Endothelial cell of umbilical vein (primary cell): ENCODE results near the gene DCLK1. TPM values are rescaled to one million over a fixed set of nuclear protein-coding genes. Genes with fewer than 3 reads are reported as not detected.

Experiments
- BruUV-seq: library from RNA; stranded (reverse); fragments of 400-500 nt; replicated peaks from 2 replicates; lab custom pipeline; 2021; lab: Mats Ljungman, UMichigan
- CTCF ChIA-PET: fragments of 300-600, 350-600 bp; sonication (Branson Sonifier 250); formaldehyde crosslinking; loops from one replicate; lab custom pipeline; 2021; ENCODE audit warnings: antibody characterized with exemption, inconsistent platforms; lab: Charles Lee
- POLR2A ChIA-PET: fragments of 300-600, 350-600 bp; sonication (Branson Sonifier 250); formaldehyde crosslinking; loops from one replicate; lab custom pipeline; 2021; ENCODE audit warnings: antibody characterized with exemption, inconsistent platforms; lab: Charles Lee
- DNase-seq: peaks from one replicate; pipeline ENCODE4 v3.0.0-alpha.2; 2011; ENCODE audit warnings: low read depth, low spot score
- FAIRE-seq: peaks from 2 replicates; lab custom pipeline; 2011; peaks lifted over from hg19 to GRCh38; lab: Jason Lieb, UNC
- H2AFZ ChIP-seq: 2 replicates; pipeline ENCODE4 v1.6.0; 2012; ENCODE audit warnings: low read depth, low read length, control low read depth, inconsistent platforms
- H3K27ac ChIP-seq: 2 replicates; pipeline ENCODE4 v1.5.1; 2011; ENCODE audit warnings: low read depth, mild to moderate bottlenecking, control low read depth, low read length, moderate library complexity; ENCODE audit not compliant: insufficient read depth
- H3K27me3 ChIP-seq, 2 experiments: 2 replicates each; pipeline versions ENCODE4 v1.6.0 to v1.6.1; 2011; ENCODE audit warnings: low read length in 2 of 2, mixed read lengths in 1 of 2; ENCODE audit not compliant: control insufficient read depth in 2 of 2, insufficient read depth in 2 of 2
- H3K36me3 ChIP-seq, 2 experiments: 2 replicates in 1 of 2; 3 replicates in 1 of 2; pipeline ENCODE4 v1.5.1; 2011; ENCODE audit warnings: low read length in 2 of 2, mild to moderate bottlenecking in 1 of 2, moderate library complexity in 1 of 2; ENCODE audit not compliant: control insufficient read depth in 2 of 2, insufficient read depth in 2 of 2; ENCODE audit errors: extremely low read depth in 1 of 2
- H3K4me1 ChIP-seq: 3 replicates; pipeline ENCODE4 v1.5.1; 2011; ENCODE audit warnings: mild to moderate bottlenecking, low read length; ENCODE audit not compliant: control insufficient read depth, insufficient read depth; ENCODE audit errors: extremely low read depth
- H3K4me2 ChIP-seq: 2 replicates; pipeline ENCODE4 v1.6.1; 2011; ENCODE audit warnings: low read length, control low read depth, mixed read lengths; ENCODE audit not compliant: insufficient read depth
- H3K4me3 ChIP-seq, 3 experiments: fragments of 200-600 bp in 1 of 3; sonication (generic), shearing (Covaris generic) in 1 of 3; replicated peaks in 1 of 3; 2 replicates each; pipeline ENCODE4 v1.5.1; 2011 to 2016; ENCODE audit warnings: control low read depth in 3 of 3, low read length in 3 of 3, mild to moderate bottlenecking in 2 of 3, inconsistent platforms in 1 of 3, low read depth in 1 of 3, moderate library complexity in 1 of 3; ENCODE audit not compliant: insufficient read depth in 1 of 3
- H3K79me2 ChIP-seq: 2 replicates; pipeline ENCODE4 v1.6.0; 2012; ENCODE audit warnings: low read length, inconsistent platforms; ENCODE audit not compliant: control insufficient read depth, insufficient read depth
- H3K9ac ChIP-seq: replicated peaks from 2 replicates; pipeline ENCODE3; 2011; ENCODE audit warnings: low read length, control low read depth; ENCODE audit not compliant: insufficient read depth; ENCODE audit errors: extremely low read depth
- H3K9me1 ChIP-seq: replicated peaks from 3 replicates; pipeline ENCODE4 v1.6.0; 2011; ENCODE audit warnings: mild to moderate bottlenecking, low read length; ENCODE audit not compliant: control insufficient read depth, insufficient read depth; ENCODE audit errors: extremely low read depth
- H3K9me3 ChIP-seq: replicated peaks from 2 replicates; pipeline ENCODE4 v1.5.1; 2012; ENCODE audit warnings: low read length, inconsistent platforms; ENCODE audit not compliant: control insufficient read depth, insufficient read depth
- H4K20me1 ChIP-seq: replicated peaks from 2 replicates; pipeline ENCODE3; 2011; ENCODE audit warnings: mild to moderate bottlenecking, low read length; ENCODE audit not compliant: control insufficient read depth, insufficient read depth; ENCODE audit errors: extremely low read depth
- CTCF ChIP-seq, 2 donors: IDR thresholded peaks; 1 replicate in 1 of 2; 2 replicates in 1 of 2; pipeline ENCODE4 v1.5.1; 2011; ENCODE audit warnings: low read length in 2 of 2, mild to moderate bottlenecking in 2 of 2, moderate library complexity in 2 of 2, control low read depth in 1 of 2, inconsistent platforms in 1 of 2, low read depth in 1 of 2; ENCODE audit not compliant: insufficient read depth in 1 of 2; ENCODE audit errors: extremely low read depth in 1 of 2
- EZH2 ChIP-seq: IDR thresholded peaks from 2 replicates; pipeline ENCODE4 v1.6.1; 2012; ENCODE audit warnings: borderline replicate concordance, low read depth, mild to moderate bottlenecking, moderate library complexity, low read length, inconsistent platforms; ENCODE audit not compliant: severe bottlenecking
- FOS ChIP-seq: IDR thresholded peaks from 2 replicates; pipeline ENCODE4 v1.6.1; 2011; ENCODE audit warnings: mild to moderate bottlenecking, low read length, moderate library complexity, borderline replicate concordance; ENCODE audit not compliant: insufficient read depth
- GATA2 ChIP-seq: IDR thresholded peaks from 2 replicates; pipeline ENCODE4 v1.7.0; 2011; ENCODE audit warnings: low read depth, mild to moderate bottlenecking, moderate library complexity, mixed read lengths, low read length; ENCODE audit not compliant: insufficient read length, insufficient read depth
- JUN ChIP-seq: IDR thresholded peaks from 2 replicates; pipeline ENCODE4 v1.6.1; 2011; ENCODE audit warnings: borderline replicate concordance, low read depth; ENCODE audit not compliant: insufficient read length, insufficient read depth
- MAX ChIP-seq: IDR thresholded peaks from 2 replicates; pipeline ENCODE4 v1.6.1; 2011; ENCODE audit not compliant: insufficient read depth, insufficient read length
- MYC ChIP-seq: IDR thresholded peaks from one replicate; pipeline ENCODE4 v1.6.1; 2011; ENCODE audit warnings: mild to moderate bottlenecking, low read depth, low read length
- POLR2A ChIP-seq: IDR thresholded peaks from 2 replicates; pipeline ENCODE4 v1.6.1; 2012; ENCODE audit warnings: low read depth, mild to moderate bottlenecking, control low read depth, low read length
- POLR2AphosphoS5 ChIP-seq: IDR thresholded peaks from 2 replicates; pipeline ENCODE4 v1.6.1; 2012; ENCODE audit warnings: low read depth, mild to moderate bottlenecking, control low read depth, low read length, moderate library complexity; ENCODE audit not compliant: insufficient read depth
- dilution Hi-C: fragments of 300-500 bp; cut with MboI; formaldehyde crosslinking; loops from one replicate; pipeline ENCODE4 v1.15.0; 2019; ENCODE audit warnings: low sequenced_read_pairs; ENCODE audit not compliant: extremely low pct_ligation_motif_present
- intact Hi-C: fragments of 100-400 bp; cut with micrococcal nuclease; formaldehyde crosslinking; loops from one replicate; pipeline ENCODE4 v1.10.0; 2022
- polyA plus RNA-seq, 4 experiments: library from polyadenylated mRNA; depleted of rRNA in 3 of 4; stranded (reverse) in 3 of 4; unstranded in 1 of 4; fragments of >200 nt; gene quantifications; 2 replicates each; pipeline versions ENCODE4 v1.2.1 to v1.2.3, GENCODE V29; 2011 to 2012; ENCODE audit warnings: missing spikeins in 1 of 4
- total RNA-seq: library from RNA; stranded (reverse); gene quantifications from 2 replicates; pipeline ENCODE4 v1.2.3, GENCODE V29; 2021

DCLK1 gene
- total and polyA plus RNA-seq, 2 donors (not counting 3 experiments of a cell fraction or from before 2014, with no cell fraction given): 0.28 to 3.9 TPM

DNA sequence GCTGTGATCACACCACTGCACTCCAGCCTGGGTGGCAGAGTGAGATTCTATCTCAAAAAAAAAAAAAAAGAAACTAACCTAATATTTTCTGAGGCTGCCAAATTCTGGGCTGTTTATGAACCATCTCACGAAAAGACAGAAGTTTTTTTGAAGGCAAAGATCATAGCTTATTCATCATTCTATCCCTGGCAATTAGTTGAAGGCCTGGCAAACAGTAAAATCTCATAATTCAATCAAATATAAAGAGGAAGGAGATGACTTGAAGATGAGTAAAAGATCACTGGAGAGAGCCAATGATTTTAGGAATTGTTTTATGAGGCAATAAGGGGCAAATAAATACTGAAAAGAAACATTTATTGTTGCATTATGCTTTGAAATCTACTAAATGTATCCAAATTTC lies 216.5 kb downstream of the DCLK1 start:
- H3K4me1 ChIP-seq: no peaks in the 10 kb centered on the region
- POLR2A ChIA-PET: no interaction called here
- no peaks in the 10 kb centered on the region for H3K79me2 ChIP-seq
- no peaks in the 10 kb centered on the region for H3K36me3 ChIP-seq
- H2AFZ ChIP-seq: no peak overlapping the region
- no peaks in the 10 kb centered on the region for H4K20me1 ChIP-seq
- no TSS peak for BruUV-seq
- H3K27ac ChIP-seq: no peak overlapping the region
- no peak overlapping the region for H3K9ac ChIP-seq
- FAIRE-seq (no peak), DNase-seq (no peak)
- intact Hi-C loops: no loop called here
- CTCF ChIA-PET: no interaction called here
- TF ChIP-seq POLR2AphosphoS5 (no peak), MYC (no peak), GATA2 (no peak), POLR2A (no peak), FOS (no peak), MAX (no peak), CTCF (IDR thresholded peaks at IDR 0.05; ENCODE audit: extremely low read depth in 1 of 2, insufficient read depth in 1 of 2, low read depth in 1 of 2, low read length in 2 of 2) (no peak), EZH2 (no peak), JUN (no peak)
- H3K4me3 ChIP-seq: no peak overlapping the region
- H3K9me3 ChIP-seq: no peaks in the 10 kb centered on the region
- dilution Hi-C loops: no loop called here
- H3K4me2 ChIP-seq: no peak overlapping the region
- H3K9me1 ChIP-seq: no peaks in the 10 kb centered on the region
- H3K27me3 ChIP-seq: no peaks in the 10 kb centered on the region
